ENCODE data around the gene BPHL.
"Not testable (repeated sequence)": the region's sequence is repeated elsewhere in the genome, so short reads cannot be mapped to it uniquely, and the experiment has no call there.

Gene BPHL

DNA sequence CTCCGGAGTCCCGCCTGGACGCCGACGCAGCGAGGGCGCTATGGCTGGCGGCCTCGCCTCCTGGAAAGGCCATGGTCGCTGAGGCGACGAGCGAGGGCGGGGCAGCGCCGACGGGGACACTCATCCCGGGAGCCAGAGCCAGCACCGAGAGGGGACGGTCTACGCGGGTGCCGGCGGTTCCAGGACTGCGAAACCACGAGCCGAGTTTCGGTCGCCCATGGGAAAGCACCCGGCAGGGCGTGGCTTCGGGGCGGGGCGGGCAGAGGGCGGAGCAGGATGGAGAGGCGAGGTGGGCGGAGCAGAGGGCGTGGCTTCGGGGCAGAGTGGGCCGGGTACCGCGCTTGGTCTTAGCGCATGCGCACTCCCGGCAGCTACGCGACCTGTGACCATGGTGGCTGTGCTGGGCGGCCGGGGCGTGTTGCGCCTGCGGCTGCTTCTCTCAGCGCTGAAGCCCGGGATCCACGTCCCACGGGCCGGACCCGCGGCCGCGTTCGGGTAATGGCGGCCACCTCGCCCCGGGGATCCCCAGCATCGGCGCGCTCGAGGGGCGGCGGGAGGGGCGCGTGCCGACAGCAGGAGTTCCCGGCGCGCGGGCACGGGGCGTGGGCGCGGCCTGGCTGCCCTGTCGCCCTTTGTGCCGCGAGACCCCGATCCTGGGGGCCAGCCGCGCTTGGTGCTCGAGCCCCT lies at the start of gene BPHL:
BPHL (plus strand) TSS at position 359 of the 687 bp plus-strand sequence; CDS start at position 389, 30 bp downstream.
- DNase-seq: peak; percentile 92

DNA sequence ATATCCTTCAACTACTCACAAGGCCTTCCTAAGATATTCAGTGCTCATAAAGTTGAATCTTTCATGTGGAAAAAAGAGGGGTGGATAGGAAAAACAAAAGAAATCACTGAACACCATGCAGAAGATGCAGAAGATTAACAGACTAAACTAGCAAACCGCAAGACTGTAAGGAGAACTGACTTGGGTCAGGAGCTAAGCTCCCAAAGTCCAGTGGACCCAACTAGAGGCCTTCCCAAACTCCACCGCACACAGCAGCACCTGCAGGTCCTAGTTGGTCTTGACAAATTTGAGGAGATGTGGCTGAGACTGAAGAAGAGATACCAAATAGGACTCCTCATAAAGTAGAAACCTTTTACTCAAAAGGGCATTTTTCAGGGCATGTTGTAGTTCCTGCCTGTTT lies 46.9 kb upstream of the BPHL start:
- no peak for DNase-seq

DNA sequence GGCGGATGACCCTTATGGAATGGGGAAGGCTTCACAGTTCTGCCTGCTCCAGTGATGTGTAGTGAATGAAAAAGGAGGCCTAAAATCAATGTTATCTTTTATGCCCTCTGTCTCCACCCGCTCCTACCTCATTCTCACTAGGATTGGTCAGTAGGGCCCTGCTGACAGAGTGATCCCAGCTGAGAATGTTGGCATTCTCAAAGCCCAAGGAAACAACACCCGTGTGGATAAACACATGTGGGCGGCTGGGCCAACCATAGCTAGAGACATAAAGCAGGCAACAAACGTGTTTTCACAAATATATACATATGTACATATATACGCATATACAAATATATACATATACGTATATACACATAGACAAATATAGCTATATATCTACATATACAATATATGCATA lies 45.7 kb upstream of the BPHL start:
- no peak for DNase-seq

- DNase-seq: no peak
Observed at GRCh38 chr6:3073382-3073781, 45.1 kb upstream of the BPHL start.

- DNase-seq: no peak
Observed at GRCh38 chr6:3075772-3076113, 42.8 kb upstream of the BPHL start.

DNA sequence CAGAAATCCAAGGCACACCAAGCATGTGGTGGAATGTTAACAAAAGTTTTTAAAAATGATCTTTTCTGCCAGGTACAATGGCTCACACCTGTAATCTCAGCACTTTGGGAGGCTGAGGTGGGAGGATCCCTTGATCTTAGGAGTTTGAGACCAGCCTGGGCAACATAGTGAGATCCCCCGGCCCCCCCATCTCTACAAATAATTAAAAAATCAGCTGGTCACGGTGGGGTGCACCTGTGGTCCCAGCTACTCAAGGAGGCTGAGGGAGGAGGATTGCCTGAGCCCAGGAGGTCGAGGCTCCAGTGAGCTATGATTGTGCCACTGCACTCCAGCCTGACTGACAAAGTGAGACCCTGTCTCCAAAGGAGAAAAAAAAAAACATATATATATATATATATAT lies 42.2 kb upstream of the BPHL start:
- DNase-seq: no peak

DNA sequence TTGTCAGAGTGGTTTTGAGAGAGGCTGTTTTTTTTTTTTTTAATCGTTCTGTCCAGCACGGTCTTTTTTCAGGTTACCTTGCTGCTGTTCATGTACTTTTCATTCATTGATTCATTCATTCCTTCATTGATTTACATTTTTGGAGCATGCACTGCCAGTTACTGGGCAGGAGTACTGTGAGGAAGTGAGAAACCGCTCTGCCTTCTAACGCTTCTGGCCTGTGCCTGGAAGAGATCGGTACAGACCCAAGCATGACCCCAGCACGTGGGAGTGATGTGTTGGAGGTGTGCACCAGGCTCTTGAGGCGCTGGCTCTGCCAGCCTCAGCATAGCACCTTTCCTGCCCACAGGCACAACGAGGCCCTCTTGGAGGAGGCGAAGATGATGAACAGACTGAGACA lies 41.1 kb upstream of the BPHL start:
- DNase-seq: no peak

GRCh38 chr6:3078952-3079351 lies 39.6 kb upstream of the BPHL start:
- DNase-seq: not testable (repeated sequence)

GRCh38 chr6:3079682-3080081 lies 38.8 kb upstream of the BPHL start:
- DNase-seq: no peak

GRCh38 chr6:3081960-3082359 lies 36.6 kb upstream of the BPHL start:
- no peak for DNase-seq

DNA sequence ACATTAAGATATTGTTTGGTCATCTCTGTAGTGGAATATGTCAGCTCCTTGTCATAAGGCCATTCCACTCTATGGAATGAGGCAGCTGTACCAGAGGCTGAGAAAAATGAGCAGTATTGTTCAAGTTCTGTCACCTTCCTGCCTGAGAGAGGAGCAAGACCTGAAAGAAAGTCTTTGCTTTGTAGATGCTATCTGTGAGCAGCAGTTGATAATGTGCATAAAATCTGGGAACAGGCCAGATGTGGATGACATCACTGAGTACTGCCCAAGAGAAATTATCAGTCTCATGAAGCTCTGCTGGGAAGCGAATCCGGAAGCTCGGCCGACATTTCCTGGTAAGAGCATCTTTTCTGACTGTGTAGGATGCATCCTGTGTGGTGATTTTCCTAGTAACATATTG lies 33.4 kb upstream of the BPHL start:
- no peak for DNase-seq

DNA sequence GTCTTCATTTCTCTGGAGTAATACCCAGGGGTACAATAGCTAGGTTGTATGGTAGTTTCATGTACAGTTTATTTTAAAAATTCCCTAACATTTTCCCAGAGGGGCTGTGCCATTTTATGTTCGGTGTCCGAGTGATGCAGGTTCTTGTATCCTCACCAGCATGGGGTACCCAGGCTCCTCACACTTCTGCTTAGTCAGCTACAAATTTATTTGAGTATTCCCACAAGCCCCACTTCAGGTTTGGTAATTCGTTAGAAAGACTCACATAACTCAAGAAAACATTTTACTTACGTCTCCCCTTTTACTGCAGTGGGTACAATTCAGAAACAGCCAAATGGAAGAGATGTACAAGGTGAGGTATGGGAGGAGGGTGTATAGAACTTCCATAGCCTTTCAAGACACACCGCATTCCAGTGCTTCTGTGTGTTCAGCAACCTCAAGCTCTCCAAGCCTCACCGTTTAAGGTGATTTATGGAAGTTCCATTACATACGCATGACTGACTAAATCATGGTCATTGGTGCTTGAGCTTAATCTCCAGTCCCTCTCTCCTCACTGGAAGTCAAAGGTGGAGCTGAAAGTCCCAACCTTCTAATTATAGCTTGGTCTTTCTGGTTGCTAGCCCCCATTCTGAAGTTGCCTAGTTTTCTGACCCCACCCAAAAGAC lies 32.1 kb upstream of the BPHL start:
- no peak for DNase-seq

DNA sequence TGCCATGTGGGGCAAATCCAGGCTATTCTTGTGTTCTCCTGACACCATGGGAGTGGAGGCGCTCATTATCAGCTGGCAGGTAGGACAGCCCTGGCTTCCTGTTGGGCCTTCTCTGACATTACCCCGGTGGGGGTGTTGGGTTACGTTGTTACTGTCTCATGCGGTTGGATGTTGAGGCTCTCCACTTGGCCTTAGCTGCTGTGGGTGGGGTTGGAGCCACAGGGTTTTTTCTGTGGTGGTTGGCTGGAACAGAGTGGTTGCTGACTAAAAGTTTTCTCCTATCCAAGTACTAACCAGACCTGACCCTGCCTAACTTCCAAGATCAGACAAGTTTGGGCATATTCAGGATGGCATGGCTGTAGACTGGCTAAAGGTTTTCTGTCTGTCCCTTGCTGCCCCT lies 30.1 kb upstream of the BPHL start:
- DNase-seq: no peak

- DNase-seq: no peak
Observed at GRCh38 chr6:3088968-3089367, 29.5 kb upstream of the BPHL start.

GRCh38 chr6:3090013-3090412 lies 28.5 kb upstream of the BPHL start:
- no peak for DNase-seq

DNA sequence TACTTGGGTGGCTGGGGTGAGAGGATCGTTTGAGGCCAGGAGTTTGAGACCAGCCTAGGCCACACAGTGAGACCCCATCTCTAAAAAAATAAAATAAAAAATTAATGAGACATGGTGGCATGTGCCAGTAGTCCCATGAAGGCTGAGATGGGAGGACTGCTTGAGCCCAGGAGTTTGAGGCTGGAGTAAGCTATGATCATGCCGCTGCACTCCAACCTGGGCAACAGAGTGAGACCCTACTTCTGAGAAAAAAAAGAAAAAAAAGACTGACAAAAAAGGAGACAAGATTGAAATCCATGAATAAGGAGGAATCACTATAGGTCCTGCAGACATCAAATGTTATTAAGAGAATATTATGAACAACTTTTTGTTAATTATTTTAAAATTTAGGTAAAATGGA lies 23.7 kb upstream of the BPHL start:
- DNase-seq: no peak

DNA sequence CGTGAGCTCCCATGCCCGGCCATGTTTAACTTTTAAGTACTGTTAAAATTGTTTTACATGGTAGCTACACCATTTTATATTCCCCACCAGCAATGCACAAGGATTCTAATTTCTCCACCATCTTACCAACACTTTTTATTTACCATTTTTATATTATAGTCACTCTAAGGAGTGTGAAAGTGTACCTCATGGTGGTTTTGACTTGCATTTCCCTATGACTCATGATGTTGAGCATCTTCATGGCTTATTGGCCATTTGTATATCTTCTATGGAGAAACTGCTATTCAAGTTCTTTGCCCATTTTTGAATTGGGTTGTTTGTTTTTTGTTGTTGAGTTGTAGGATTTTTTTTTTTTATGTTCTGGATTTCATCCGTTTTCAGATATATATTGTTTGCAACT lies 15.6 kb upstream of the BPHL start:
- no peak for DNase-seq

GRCh38 chr6:3108746-3109414 lies 9.6 kb upstream of the BPHL start:
- DNase-seq: no peak

DNA sequence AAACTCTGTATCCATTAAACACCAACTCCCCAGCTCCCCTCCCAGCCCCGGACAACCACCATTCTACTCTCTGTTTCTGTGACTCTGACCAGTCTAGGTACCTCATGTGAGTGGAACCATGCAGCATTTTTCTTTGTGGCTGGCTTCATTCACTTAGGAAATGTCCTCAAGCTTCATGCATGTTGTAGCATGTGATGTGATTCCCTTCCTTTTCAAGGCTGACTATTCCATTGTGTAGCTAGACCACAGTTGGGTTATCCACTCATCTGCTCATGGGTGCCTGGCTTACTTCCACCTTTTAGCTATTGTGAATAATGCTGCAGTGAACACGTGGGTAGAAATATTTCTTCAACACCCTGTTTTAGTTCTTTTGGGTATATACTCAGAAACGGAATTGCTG lies 8.8 kb upstream of the BPHL start:
- DNase-seq: no peak

DNA sequence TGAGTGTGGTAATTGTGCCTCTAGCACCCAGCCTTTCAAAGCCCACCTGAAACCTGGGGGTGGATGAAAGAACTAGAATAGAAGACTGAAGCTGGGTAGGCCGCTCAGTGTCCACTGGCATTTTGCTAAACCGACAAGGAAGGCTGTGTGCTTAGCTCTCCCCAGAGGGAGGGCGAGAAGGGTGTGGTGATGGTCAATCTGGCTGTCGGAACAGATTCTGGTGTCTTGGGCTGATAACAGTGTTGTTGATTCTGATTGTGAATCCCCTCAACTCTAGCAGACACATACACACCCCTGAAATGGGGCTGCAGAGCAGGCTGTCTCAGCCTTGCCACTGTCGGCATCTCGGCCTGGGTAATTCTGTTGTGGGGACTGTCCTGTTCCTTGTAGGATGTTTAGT lies 4.1 kb upstream of the BPHL start:
- DNase-seq: no peak

- DNase-seq: no peak
Observed at GRCh38 chr6:3117912-3118352, 579 bp upstream of the BPHL start.

DNA sequence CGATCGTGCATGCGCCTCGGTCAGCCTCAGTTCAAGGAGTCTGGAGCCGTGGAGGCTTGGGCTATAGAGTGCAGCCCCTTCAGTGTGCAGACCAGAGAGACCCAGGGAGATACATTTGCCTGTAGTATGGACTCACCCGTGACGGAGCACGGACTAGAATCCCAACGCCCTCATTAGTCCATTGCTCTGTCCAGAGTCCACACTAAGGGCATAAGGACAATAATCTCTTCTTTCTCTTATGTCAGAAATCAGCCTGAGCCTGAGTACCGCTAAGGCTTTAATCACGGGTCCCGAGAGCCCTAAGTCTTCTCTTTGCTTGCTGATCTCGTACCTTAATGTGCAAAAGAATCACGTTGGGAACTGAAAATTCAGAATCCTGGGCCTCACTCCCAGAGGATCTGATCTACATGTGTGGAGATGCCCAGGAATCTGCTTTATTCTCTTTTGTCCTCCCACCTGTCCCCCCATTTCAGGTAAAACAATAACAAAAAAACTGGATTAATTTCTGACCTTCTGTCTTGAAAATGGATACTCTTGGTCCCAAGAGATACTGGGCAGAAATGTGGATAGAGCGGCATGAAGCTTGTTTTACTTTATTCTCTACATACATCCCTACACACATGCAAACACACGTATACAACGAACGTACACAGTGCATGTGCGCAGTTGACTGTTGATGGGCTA lies 671 bp downstream of the BPHL start:
- peak; percentile 32 for DNase-seq

DNA sequence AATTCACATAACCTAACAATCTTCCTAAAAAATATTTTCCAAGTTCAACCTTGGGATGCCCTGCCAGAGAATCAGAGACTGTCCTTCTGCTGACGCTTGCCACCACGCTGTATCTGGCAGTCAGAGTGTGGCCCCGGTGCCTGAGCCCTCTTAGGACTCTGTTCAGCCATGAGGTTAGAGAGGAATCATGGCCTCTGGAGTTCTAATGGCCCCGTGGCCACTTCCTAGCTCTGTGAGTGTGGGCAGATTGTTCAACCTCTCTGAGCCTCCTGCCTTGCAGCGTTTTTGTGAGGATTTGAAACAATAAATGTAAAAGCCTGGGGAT lies 2.2 kb downstream of the BPHL start:
- no peak for DNase-seq

DNA sequence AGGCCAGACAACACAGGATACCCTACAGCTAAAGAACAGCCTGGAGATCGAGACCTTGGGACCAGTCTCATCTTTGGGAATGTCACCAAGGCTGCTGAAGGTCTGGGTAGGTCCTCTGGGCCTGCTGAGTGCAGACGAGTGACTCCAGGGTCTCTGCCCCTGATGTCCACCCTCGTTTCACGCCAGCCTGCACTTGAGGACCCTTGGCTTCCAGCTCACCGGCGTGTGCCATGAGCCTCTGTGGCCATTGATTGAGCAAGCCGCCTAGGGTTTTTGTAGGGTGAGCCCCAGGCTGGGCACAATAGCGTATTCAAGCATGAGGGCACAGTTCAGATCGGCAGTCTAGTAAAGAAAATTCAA lies 4.3 kb downstream of the BPHL start:
- DNase-seq: no peak
